ENCODE measurements around the gene RPRML. TPM values are rescaled to one million over a fixed set of nuclear protein-coding genes. Genes with fewer than 3 reads are reported as not detected.
"Not testable (repeated sequence)": the region's sequence is repeated elsewhere in the genome, so short reads cannot be mapped to it uniquely, and the experiment has no call there.

The RPRML gene
- total RNA-seq, 2 donors from 2014 or later = not detected

DNA sequence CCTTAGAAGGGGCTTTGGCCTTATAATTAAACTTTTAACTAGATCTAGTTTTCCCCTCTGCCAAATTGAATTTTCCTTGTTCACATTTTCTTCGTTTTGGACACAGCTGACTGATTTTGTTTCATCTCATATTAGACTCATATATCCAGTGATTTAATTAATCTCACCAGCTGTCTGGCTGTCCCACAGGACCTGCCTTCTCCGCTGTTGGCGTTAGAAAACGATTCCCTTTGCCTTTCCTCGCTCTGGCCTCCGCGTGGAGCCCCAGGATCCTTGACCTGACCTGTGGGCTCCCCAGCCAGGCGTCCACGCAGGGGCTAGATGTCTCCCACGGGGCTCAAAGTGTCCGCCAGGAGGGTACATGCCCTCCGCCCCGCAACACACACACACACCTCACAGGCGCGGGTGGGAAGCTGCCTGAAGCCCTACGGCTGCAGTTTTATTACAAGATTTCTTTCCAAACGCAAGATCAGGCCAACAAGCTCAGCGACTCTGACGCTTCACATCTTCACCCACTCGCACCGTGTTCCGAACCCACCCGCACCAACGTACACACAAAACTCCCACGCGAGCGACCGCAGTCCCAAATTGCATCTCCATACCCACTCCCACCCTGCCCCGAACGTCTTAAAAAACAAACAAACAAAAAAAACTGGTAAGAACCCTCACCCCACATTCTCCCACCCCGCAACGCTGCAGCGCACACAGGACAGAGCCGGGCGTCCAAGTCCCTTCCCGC is 1.1 kb downstream of the RPRML start:
- intact Hi-C loops (cut with DNase I, micrococcal nuclease) = no loop called here
- ATAC-seq (no peak), DNase-seq (no peak)

DNA sequence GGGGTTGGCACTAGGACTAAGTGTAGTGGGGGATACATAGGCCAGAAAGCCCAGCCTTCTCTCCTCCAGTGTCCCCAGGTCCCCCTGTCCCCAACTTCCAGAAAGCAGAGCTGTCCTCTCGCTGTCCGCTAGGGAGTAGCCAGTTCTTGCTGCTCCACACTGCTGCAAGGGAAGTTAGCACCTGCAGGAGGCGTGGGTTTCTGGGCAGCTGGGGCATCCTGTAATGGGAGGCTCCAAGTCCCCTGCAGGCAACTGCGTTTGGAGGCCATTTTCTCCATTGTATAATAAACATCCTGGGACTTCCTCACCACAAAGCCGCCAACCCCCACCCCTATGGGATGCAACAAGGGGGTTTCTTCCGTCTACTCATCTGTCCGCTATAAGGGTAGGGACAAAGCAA is 1.7 kb downstream of the RPRML start:
- peak; percentile 65 for ATAC-seq
- DNase-seq = peak; percentile 30 to 31
- intact Hi-C loops (cut with DNase I, micrococcal nuclease) = no loop called here

DNA sequence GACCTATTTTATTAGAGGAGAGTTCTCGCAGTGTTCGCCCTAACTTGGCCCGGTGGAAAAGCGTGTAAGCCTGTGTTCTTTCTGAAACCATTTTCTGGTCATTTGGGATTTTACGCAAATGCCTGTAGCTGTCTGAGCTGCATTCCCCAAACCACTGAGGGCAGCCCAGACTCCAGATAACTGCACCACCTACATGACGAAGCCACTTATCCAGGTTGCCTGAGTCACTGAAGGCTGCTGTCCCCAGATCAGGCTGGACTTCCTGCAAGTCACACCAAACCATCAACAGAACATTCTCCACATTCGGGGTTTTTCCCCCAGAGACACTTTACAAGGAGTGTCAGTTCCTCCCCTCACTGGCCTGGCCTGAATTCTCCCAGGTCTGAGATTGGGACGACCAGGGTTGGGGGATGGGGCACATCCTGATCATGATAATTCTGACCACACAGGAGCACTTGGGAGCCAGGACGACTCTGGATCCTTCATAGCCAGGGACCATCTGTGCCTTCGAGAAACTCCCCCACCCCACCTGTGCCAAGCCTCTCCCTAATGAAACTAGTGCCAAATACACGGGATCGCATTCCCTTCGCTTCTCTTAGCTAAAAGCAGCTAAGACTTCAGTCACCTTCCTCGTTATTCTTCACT is 2.3 kb downstream of the RPRML start:
- no peak for DNase-seq
- no peak for ATAC-seq
- intact Hi-C loops (cut with DNase I, micrococcal nuclease) = no loop called here

DNA sequence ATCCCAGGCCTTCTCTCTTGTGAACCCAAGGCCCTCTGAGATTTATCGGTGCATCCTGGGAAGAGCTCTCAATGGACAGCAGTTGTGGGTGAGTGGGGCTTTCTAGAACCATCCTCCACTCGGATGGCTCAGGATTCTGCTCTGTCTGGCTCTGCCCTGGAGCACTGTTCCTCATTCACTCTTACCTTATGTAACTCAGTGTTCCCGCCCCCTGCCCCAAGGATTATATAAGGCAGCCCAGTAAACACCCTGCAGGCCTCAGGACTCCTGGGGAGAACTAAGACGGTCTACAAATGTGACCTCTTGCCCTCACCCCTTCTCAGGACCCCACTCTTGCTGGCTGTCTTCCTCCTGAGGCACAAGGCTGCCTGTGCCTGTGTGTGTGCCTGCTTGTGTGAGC is 3.8 kb downstream of the RPRML start:
- no peak for DNase-seq
- ATAC-seq = no peak
- intact Hi-C loops (cut with DNase I, micrococcal nuclease) = no loop called here

DNA sequence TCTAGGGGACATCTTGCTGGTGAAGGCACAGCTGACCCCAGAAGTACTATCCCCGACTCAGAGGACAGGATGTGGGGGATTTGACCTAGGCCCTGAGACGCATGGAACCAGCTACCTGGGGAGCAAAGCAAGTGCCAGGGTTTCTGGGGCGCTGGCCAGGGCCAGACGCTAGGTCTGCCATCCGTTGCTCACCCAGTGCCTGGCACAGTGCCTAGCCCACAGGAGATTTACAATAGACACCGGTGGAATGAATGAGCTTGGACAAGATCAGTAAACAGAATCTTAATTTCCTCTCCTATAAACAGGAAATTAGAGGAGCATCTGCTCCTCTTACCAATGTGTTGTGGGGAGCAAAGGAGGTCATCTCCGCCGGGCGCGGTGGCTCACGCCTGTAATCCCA is 5.0 kb downstream of the RPRML start:
- intact Hi-C loops (cut with DNase I, micrococcal nuclease) = no loop called here
- no peak for DNase-seq
- no peak for ATAC-seq

DNA sequence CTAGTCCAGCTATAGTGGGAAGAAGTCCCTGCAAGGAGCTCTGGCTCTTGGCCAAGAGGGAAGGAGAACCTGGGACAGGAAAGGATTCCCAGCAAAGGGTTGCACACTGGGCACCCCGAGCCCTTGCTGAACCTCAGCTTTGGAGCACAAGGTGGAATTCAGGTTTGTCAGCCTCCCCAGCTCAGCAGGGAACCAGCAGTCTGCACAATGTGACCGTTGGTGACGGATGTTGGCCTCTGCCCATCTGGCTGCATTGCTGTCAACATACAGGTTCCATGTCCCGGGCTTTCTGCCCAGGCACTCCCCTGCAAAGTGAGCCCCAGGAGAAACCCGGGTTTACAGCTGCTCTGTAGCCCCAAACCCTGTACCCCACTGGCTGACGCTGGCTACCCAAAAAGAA is 6.7 kb downstream of the RPRML start:
- ATAC-seq = peak; percentile 68
- peak in 1 of 2 donors; percentile 27 for DNase-seq
- intact Hi-C loops (cut with DNase I, micrococcal nuclease) = no loop called here

DNA sequence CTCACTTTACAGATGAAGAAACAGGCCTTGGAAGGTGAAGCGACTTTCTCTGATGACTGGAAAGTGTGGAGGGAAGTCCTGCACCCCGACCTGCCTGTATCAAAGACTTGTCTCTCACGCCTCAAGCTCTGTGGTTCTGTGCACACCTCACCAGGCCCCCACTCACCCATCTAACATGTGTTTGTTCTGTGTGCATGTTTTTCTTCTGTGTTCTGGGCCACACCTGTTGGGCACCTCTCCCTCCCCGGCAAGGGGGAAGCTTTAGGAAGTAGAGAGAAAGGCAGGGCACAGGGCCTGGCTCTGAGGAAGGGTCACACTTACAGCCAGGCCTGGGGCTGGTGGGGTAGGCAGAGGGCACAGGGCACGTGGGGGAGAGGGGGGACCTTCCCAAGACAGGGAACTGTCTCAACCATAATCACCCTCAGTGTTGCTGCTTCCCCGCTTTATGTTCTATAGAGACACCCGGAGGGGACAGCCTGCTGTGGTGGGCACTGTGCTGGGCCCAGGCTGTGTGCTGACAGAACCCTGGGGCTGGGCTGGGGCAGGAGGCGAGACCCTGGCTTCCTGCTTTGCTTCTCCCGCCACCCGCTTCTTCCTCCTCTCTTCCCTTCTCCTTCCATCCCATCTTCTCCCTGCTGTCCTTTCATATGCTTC is 7.3 kb downstream of the RPRML start:
- intact Hi-C loops (cut with DNase I, micrococcal nuclease) = no loop called here
- DNase-seq (no peak), ATAC-seq (peak; percentile 25)

DNA sequence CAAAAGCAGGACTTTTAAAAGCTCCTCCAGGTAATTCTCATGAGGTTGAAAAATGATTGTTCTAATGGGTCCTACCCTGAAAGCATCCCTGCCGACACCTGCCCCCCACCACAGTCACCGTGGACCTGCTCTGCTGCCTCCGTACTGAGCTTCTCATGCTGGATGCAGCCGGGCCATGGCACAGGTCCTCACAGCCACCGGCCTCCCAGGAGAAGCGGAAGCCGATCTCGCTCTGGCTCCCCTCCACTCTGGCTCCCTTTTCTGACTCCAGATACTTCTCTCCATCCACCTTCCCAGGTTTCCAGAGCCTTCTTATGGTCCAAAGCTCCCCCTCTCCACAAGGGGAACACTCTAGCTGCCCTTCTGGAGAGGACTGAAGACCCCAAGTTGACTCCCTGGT is 10.2 kb downstream of the RPRML start:
- no peak for DNase-seq
- ATAC-seq = no peak
- intact Hi-C loops (cut with DNase I, micrococcal nuclease) = no loop called here

DNA sequence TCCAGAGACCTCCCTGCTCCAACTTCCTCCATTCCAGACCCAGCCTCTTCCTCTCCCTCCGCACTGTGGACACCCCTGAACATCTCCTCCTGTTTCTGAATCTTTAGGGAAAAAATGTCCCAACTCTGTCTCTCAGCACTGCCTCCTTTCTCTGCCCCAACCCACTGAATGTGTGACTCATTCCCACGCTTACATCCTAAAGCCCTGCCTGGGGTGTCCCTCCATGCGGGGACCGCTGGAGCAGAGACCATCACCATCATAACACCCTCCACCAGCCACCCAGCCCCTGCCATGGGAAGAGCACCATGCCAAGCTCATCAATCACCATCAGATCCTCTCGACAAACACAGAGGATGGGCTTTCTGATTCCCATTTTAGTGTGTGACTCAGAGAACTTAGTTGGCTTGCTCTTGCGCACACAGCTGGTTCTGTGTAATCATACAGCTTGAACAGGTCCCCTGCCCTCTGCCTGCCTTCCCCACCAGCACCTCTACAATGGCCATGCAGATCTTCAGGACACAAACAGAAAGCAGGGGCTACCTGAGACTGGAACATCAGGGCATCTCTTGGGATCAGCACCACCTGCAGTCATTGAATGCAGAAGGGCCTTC is 10.7 kb downstream of the RPRML start:
- ATAC-seq (no peak), DNase-seq (no peak)
- intact Hi-C loops (cut with DNase I, micrococcal nuclease) = no loop called here

DNA sequence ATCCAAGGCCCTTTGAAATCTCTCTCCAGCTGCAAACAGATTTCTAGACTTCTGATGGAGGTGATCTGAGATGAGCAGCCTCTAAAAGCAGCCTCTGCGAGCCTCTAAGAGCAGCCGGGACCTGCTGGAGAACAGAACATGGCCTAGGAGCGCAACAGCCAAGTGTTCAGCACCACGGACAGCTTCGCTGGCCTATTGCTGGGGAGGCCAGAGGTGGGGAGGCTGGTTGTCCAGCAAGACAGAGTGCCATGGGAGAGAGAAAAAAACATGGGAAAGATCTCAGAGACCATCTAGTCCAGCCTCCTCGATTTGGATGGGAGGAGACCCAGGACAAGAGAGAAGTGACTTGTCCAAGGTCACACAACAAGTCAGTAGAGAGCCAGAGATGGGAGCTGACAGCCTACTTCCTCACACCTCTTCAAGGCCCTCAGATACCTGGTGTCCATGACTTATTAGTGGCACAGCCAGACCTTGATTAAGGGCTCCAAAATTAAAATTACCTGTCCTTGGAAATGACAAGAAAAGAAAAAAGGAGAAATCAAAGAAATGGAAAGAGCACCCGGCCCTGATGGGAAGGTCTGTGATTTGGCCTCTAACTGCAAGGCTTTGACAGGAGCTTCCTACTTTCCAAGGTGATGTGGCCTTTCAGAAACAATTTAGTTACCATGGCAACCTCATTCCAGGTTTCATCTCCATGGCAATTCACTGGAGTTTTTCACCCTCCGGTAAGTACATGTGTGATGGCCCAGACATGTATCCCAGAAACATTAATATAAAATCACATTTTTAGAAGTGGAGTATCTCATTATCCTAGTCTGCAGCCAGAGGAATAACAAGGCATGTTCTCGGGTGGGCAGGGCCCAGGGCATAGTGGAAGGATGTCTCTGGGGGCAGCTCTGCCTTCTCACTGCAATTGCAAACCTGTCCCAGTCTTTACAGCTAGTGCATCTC is 14.5 kb downstream of the RPRML start:
- intact Hi-C loops (cut with DNase I, micrococcal nuclease) = no loop called here
- DNase-seq = no peak
- no peak for ATAC-seq

DNA sequence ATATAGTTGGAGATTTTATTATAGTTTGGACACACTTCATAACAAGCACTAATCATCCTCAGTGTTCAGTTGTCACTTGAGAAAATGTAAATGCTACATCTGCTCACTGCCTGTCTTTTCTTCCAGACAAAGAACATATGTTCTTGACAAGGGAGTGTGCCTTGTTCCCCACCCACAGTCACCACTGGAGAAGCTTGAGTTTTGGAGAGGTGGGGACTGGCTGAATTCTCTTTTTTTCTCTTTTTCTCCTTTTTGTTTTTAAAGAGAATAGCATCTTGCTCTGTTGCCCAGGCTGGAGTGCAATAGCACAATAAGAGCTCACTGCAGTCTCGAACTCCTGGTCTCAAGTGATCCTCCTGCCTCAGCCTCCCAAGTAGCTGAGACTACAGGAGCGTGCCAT is 15.5 kb downstream of the RPRML start:
- intact Hi-C loops (cut with DNase I, micrococcal nuclease) = no loop called here
- no peak for DNase-seq
- ATAC-seq = no peak

DNA sequence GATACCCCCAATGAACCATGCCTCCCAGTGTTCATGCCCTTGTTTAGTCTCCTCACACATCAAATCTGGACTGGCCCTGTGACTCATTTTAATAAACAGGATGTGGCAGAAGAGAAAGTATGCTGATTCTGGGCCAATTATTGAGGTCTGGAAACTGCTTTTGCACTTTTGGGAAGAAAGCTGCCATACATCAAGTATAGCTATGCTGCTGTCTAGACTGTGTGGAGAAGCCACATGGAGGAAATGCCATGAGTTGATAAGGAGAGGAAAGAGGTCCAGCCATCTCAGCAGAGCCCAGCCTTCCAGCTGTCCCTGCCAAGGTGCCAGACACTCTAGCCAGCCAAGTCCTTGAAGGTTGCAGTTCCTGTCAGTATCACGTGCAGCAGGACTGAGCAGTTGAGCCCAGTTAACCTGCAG is 16.7 kb downstream of the RPRML start:
- ATAC-seq (no peak), DNase-seq (no peak)
- intact Hi-C loops (cut with DNase I, micrococcal nuclease) = no loop called here

DNA sequence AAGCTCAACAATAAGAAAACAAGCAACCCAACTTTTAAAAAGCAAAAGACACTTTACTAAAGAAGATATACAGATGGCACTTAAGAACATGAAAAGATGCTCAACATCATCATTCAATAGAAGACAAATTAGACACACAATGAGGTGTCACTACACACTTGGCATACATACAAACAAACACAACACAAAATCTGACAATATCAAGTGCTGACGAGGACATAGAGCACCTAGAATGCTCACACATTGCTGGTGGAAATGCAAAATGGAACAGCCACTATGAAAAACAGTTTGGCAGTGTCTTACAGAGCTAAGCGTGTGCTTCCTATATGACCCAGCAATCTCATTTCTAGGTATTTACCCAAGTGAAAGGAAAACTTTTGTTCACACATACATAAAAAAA is 18.9 kb downstream of the RPRML start:
- intact Hi-C loops (cut with DNase I, micrococcal nuclease) = no loop called here
- no peak for ATAC-seq
- DNase-seq = no peak

DNA sequence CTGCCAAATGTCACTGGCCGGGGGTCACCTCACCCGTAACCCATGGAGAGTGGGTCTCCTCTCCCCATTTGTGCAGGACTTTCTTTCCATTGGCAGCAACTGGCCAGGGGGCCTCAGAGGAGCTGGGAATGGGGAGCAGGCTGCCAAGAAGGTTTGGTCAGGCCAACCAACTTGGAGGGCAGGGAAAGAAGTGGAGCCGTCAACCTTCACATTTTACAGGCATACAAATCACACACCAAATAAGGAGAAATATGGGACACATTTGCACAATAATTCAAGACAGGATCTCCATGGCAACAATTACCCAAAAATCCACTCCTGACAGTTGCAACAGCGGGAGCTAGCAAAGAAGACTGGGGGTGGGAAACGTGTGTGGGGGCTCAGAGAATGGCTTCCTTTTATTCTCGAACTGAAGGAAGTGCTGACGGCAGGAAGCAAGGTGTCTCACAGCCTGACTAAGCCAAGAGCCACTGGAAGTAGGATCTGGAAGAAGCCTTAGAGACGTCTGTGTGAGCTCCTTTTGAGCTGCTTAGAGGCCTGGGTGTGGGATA is 20.9 kb downstream of the RPRML start:
- intact Hi-C loops (cut with DNase I, micrococcal nuclease) = no loop called here
- no peak for DNase-seq
- ATAC-seq = no peak

DNA sequence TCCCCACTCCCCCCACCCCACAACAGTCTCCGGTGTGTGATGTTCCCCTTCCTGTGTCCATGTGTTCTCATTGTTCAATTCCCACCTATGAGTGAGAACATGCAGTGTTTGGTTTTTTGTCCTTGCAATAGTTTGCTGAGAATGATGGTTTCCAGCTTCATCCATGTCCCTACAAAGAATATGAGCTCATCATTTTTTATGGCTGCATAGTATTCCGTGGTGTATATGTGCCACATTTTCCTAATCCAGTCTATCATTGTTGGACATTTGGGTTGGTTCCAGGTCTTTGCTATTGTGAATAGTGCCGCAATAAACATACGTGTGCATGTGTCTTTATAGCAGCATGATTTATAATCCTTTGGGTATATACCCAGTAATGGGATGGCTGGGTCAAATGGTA is 25.9 kb downstream of the RPRML start:
- ATAC-seq; intact Hi-C loops (cut with DNase I, micrococcal nuclease); DNase-seq: not testable (repeated sequence)

DNA sequence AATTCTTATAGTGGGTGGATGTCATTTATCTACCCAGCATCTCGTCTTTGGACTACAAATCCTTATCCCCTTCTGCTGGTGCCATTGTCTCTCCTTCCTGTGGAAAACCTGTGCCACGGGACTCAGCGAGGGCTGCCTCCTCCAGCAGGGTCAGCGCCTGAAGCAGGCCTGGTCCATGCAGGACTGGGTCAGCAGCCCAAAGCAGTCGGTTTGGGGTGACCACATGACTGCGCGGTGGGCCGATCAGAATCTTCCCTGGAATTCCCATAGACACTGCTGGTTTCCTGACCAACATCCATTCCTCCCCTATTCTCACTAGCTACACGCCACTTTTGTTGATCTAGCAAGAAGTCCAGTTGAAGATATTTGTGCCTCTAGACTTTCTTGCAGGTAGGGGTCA is 26.9 kb downstream of the RPRML start:
- no peak for ATAC-seq
- no peak for DNase-seq
- intact Hi-C loops (cut with DNase I, micrococcal nuclease) = no loop called here

DNA sequence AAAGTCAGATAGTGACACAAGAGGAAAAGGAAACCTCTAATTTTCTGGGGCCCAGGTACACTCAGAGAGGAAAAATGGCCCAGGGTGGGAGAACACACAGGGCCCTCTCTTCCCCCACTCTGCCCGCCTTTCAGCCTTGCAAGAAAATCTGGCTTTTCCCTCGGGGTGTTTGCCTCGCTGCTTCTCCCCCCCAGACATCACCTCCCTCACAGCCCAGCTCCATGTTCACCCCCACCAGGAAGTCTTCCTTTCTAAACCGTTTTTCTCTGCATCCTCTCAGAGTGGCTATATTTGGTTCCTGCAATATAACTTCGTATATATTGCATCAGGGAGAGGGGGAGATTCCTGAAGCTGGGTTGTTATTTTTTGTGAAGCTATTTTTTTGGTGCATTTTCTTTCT is 27.3 kb downstream of the RPRML start:
- ATAC-seq (no peak), DNase-seq (no peak)
- intact Hi-C loops (cut with DNase I, micrococcal nuclease) = no loop called here

DNA sequence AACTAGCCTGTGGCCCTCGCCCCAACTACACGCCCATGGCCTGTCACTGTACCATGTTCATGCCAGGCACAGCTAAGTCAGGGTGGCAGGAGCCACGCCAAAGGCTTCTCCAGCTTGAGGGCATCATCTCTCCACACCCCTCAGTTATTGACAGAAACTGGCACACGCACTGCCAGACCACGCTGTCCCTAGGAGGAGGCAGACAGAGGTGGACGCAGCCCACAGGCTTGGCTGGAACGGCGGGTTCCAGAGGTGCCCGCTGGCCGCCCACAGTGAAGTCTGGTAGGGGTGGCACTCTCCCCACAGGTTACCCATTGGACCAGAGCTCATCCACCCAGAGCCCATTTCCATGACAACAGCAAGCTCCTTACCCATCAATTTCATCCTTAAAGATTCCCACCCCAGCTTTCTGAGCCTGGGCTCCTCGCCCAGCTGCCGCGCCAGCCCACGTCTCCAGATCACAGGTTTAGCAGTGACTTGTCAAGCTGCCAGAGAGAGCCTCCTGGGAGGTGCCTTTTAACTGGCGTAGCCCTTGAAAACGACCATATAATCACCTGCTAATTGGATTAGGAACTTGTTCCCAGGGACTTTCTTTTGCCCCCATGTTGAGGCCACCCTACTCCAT is 27.9 kb downstream of the RPRML start:
- ATAC-seq (no peak), DNase-seq (no peak)

More for the DNA sequence above, 27.9 kb downstream of the RPRML start:
- intact Hi-C loops (cut with DNase I, micrococcal nuclease) = no loop called here
